Lung (tissue), 12 donors: Measurements from ENCODE around the gene EVA1C. TPM values are rescaled to one million over a fixed set of nuclear protein-coding genes. Genes with fewer than 3 reads are reported as not detected.
A peak's percentile ranks its signal among the peaks of the same experiment; 100 is the strongest.

Source experiments
- ATAC-seq: fragments of 200-7000 bp; cut with Tn5 transposase; one replicate; pipeline ENCODE4 v1.9.1; 2020; ENCODE audit warnings: moderate number of reproducible peaks; ENCODE audit not compliant: insufficient read depth, low FRiP score
- DNase-seq, 3 donors: peaks; one replicate each; pipeline ENCODE4 v3.0.0-alpha.2; 2013 to 2017
- H3K27ac ChIP-seq, 2 donors: one replicate each; pipeline ENCODE4 v1.5.1; 2013; ENCODE audit warnings: mild to moderate bottlenecking in 2 of 2, moderate library complexity in 2 of 2, control low read depth in 1 of 2, inconsistent platforms in 1 of 2, low read depth in 1 of 2, low read length in 1 of 2
- H3K27me3 ChIP-seq, 3 donors: one replicate each; pipeline ENCODE4 v1.5.1; 2013; ENCODE audit warnings: low read length in 2 of 3; ENCODE audit not compliant: control insufficient read depth in 3 of 3, insufficient read depth in 3 of 3
- H3K36me3 ChIP-seq, 4 donors: one replicate each; pipeline ENCODE4 v1.5.1; 2013; ENCODE audit warnings: low read length in 4 of 4, mild to moderate bottlenecking in 1 of 4, moderate library complexity in 1 of 4; ENCODE audit not compliant: control insufficient read depth in 4 of 4, insufficient read depth in 4 of 4
- H3K4me1 ChIP-seq, 5 donors: one replicate each; pipeline ENCODE4 v1.5.1; 2013; ENCODE audit warnings: low read length in 5 of 5, mild to moderate bottlenecking in 2 of 5, moderate library complexity in 1 of 5; ENCODE audit not compliant: control insufficient read depth in 5 of 5, insufficient read depth in 5 of 5
- H3K4me3 ChIP-seq: one replicate; pipeline ENCODE4 v1.5.1; 2013; ENCODE audit warnings: mild to moderate bottlenecking, control low read depth, moderate library complexity
- H3K9ac ChIP-seq, 2 donors: one replicate each; pipeline ENCODE4 v1.5.1; 2013; ENCODE audit warnings: low read length in 2 of 2, control low read depth in 1 of 2; ENCODE audit not compliant: insufficient read depth in 1 of 2
- H3K9me3 ChIP-seq, 4 donors: one replicate each; pipeline ENCODE4 v1.5.1; 2013; ENCODE audit warnings: low read length in 3 of 4, mild to moderate bottlenecking in 1 of 4, moderate library complexity in 1 of 4; ENCODE audit not compliant: control insufficient read depth in 4 of 4, insufficient read depth in 3 of 4
- WGBS, 2 donors: extraction: QIAGEN DNeasy Blood & Tissue Kit; methylation state at CpG; one replicate each; pipeline ENCODE4 v1.1.7; 2013; 5-methylcytosine and 5-hydroxymethylcytosine counted together
- polyA plus RNA-seq, 2 donors: library from polyadenylated mRNA; stranded (reverse); fragments of 200-250 nt; gene quantifications; one replicate each; pipeline ENCODE4 v1.2.1, GENCODE V29; 2013
- total RNA-seq, 2 donors: library from RNA; depleted of rRNA in 1 of 2; stranded (reverse); fragments of >200 nt in 1 of 2; gene quantifications; one replicate each; pipeline ENCODE4 v1.2.1, GENCODE V29; 2014 to 2021
- TF ChIP-seq, protein P1 (sequence below): IDR thresholded peaks from 2 replicates; pipeline ENCODE4 v1.5.1; 2012; ENCODE audit warnings: mild to moderate bottlenecking; ENCODE audit errors: control extremely low read depth, extremely low read depth
- donor health status: control.
- donor health status: control.
- donor health status: Bipolar disorder and iron deficiency.
- donor health status: healthy.
- donor health status: DM: yes; HTN: yes; CAD: no.

Gene EVA1C
- total and polyA plus RNA-seq, 4 donors = 13.9 to 59.0 (median 48.6) TPM

DNA sequence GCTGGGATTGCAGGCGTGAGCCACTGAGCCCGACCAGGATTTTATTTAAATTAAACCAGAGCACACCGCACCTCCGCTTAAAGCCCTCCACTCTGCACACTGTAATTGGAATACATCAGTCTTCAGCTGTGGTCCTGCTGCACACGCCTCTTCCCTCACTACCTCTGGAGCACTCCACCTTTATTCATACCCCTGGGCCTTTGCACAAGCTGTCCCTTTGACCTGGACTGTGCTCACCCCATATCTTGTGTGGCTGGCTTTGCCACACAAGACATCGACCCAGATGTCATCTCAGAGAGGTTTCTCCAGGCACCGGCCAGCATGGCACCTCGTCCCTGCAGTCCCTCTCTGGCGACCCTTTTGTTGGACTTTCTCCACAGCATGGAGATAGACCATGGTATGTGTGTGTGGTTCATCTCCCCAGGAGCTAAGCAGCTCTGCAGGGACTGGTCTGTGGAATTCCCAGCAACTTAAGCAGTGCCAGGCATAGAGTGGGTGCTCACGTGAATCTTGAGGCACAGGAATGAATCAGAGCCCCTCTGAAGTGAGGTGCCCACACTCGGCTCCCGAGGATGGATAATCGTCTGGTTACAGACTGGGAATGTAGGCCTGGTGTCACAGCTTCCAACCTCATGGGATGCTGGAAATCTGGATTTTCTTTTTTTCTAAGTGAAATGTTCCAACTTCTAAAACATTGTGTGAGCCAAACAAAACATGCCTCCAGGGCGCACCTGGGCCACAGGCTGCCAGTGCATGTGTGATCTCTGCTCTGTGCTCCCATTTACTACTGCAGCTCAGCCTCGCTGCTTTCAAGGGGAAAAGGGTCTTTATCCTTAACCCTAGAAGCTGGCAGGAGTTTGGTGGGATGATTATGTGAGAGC lies 61.9 kb downstream of the EVA1C start:
- TF ChIP-seq, protein P1, sequence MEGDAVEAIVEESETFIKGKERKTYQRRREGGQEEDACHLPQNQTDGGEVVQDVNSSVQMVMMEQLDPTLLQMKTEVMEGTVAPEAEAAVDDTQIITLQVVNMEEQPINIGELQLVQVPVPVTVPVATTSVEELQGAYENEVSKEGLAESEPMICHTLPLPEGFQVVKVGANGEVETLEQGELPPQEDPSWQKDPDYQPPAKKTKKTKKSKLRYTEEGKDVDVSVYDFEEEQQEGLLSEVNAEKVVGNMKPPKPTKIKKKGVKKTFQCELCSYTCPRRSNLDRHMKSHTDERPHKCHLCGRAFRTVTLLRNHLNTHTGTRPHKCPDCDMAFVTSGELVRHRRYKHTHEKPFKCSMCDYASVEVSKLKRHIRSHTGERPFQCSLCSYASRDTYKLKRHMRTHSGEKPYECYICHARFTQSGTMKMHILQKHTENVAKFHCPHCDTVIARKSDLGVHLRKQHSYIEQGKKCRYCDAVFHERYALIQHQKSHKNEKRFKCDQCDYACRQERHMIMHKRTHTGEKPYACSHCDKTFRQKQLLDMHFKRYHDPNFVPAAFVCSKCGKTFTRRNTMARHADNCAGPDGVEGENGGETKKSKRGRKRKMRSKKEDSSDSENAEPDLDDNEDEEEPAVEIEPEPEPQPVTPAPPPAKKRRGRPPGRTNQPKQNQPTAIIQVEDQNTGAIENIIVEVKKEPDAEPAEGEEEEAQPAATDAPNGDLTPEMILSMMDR = no peak
- no peak for ATAC-seq
- H3K9me3 ChIP-seq = no peaks in the 10 kb centered on the region
- H3K4me1 ChIP-seq = peaks cover 0 to 15% (median 4%) of the 10 kb centered on the region in 5 donors
- H3K36me3 ChIP-seq = peaks cover 0 to 25% (median under 1%) of the 10 kb centered on the region in 4 donors
- WGBS, 2 donors = 93 to 94% methylated on average over 15 of the region's 15 CpGs
- peak overlapping the region in 1 of 2 donors; percentile 34 for H3K9ac ChIP-seq
- no peak overlapping the region for H3K27ac ChIP-seq
- no peak overlapping the region for H3K4me3 ChIP-seq
- no peak for DNase-seq
- H3K27me3 ChIP-seq = no peaks in the 10 kb centered on the region

DNA sequence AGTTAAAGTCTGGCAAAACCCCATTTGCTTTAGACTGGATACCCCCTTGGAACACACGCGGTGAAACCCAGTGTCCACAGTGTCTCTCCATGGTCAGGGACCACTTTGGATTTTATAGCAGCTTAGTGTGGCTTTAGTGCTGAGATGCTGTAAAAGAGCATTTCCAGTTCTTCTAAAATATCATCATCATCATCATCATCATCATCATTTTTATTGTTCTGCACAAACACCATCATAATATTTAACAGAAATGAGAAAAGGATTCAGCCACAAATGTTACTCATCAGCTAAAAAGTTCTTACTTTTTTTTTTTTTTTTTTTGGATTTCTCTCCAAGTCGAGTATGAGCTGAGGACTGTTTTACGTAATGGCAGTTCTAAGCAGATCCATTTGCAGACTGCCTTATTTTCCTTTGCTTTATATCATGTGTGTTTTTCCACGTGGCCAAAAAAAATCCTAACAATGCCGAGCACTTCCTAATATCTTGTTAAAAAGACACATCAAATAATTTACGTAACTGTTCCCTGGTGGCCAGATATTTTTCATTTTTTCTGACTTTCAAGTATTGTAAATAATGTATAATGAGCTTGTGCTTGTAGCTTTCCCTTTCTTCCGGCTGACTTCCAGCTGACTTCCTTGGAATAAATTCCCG lies 62.8 kb downstream of the EVA1C start:
- 45 to 72% methylated on average over 9 of the region's 9 CpGs for WGBS, 2 donors
- H3K27ac ChIP-seq = peak overlapping the region in 1 of 2 donors; percentile 35
- no peaks in the 10 kb centered on the region for H3K9me3 ChIP-seq
- no peaks in the 10 kb centered on the region for H3K27me3 ChIP-seq
- ATAC-seq = peak; percentile 20
- H3K36me3 ChIP-seq = peaks cover 0 to 20% (median 0%) of the 10 kb centered on the region in 4 donors
- no peak overlapping the region for H3K4me3 ChIP-seq
- peak in 2 of 3 donors; percentile 75 to 76 for DNase-seq
- TF ChIP-seq, protein P1 = no peak
- peaks cover 0 to 15% (median 4%) of the 10 kb centered on the region in 5 donors for H3K4me1 ChIP-seq
- peak overlapping the region in 1 of 2 donors; percentile 34 for H3K9ac ChIP-seq

DNA sequence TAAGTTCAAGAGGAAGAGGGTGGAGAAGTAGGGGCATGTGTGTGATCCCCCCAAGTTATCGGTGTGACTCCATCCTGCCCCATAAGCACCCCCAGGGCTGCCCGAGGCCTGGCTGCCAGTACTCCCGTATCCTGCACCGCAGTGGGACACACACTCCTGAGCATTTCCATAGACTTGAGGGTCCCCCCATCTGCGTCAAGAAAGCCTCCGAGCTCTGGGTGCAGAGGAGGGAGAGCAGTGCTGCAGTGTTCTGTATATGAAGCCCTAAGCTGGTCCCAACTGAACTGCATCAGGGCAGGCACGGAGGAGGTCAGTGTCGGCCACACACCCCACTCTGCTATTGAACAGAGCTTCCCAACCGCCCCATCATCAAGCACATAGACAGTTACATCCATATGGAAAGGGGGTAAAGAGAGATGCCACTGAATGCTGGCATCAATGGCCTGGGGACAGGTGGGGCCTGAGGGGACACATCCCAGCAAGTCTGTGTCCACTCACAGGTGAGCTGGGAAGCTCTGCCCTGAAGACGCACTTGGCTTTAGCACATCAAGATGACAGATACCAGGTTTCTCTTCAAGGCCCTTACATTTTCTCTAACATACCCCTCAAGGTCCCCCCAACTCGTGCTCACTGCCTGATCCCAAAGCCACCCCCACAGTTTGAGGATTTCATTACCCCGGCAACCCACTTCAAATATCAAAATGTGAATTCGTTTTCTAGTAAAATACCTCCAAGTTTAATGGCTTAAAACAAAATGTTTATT lies 64.3 kb downstream of the EVA1C start:
- no peaks in the 10 kb centered on the region for H3K9me3 ChIP-seq
- H3K27me3 ChIP-seq = no peaks in the 10 kb centered on the region
- no peak for ATAC-seq
- H3K36me3 ChIP-seq = peaks cover 0 to 17% (median 0%) of the 10 kb centered on the region in 4 donors
- no peak overlapping the region for H3K9ac ChIP-seq
- 95 to 96% methylated on average over 13 of the region's 13 CpGs for WGBS, 2 donors
- no peak overlapping the region for H3K4me3 ChIP-seq
- DNase-seq = no peak
- H3K27ac ChIP-seq = no peak overlapping the region
- peaks cover 0 to 15% (median 4%) of the 10 kb centered on the region in 5 donors for H3K4me1 ChIP-seq
- TF ChIP-seq, protein P1 = no peak
